ENCODE measurements around the gene CELF6.
A peak's percentile ranks its signal among the peaks of the same experiment; 100 is the strongest.
"Not testable (repeated sequence)": the region's sequence is repeated elsewhere in the genome, so short reads cannot be mapped to it uniquely, and the experiment has no call there.

Gene CELF6

GRCh38 chr15:72315706-72316370 lies 4.1 kb downstream of the CELF6 start:
- no peak for DNase-seq

GRCh38 chr15:72313881-72314280 lies 6.1 kb downstream of the CELF6 start:
- no peak for DNase-seq

GRCh38 chr15:72313448-72313840 lies 6.5 kb downstream of the CELF6 start:
- no peak for DNase-seq

- DNase-seq = peak; percentile 72
Measured at GRCh38 chr15:72312605-72313447, 7.1 kb downstream of the CELF6 start.

GRCh38 chr15:72307026-72307425 lies 12.9 kb downstream of the CELF6 start:
- DNase-seq = no peak

- peak; percentile 35 for DNase-seq
Measured at GRCh38 chr15:72306211-72306785, 13.7 kb downstream of the CELF6 start.

GRCh38 chr15:72304596-72304995 lies 15.4 kb downstream of the CELF6 start:
- no peak for DNase-seq

GRCh38 chr15:72302955-72303354 lies 17.0 kb downstream of the CELF6 start:
- no peak for DNase-seq

GRCh38 chr15:72289597-72290325 lies 30.2 kb downstream of the CELF6 start:
- no peak for DNase-seq

GRCh38 chr15:72288796-72289596 lies 31.0 kb downstream of the CELF6 start:
- DNase-seq = no peak

- peak; percentile 68 for DNase-seq
Measured at GRCh38 chr15:72285927-72286516, 33.9 kb downstream of the CELF6 start.

GRCh38 chr15:72285402-72285801 lies 34.6 kb downstream of the CELF6 start:
- no peak for DNase-seq

- no peak for DNase-seq
Measured at GRCh38 chr15:72284781-72285180, 35.2 kb downstream of the CELF6 start.

GRCh38 chr15:72281713-72282112 lies 38.2 kb downstream of the CELF6 start:
- DNase-seq = no peak

GRCh38 chr15:72280751-72281150 lies 39.2 kb downstream of the CELF6 start:
- DNase-seq = no peak

GRCh38 chr15:72278737-72279136 lies 41.2 kb downstream of the CELF6 start:
- no peak for DNase-seq

- DNase-seq = no peak
Measured at GRCh38 chr15:72276326-72276700, 43.6 kb downstream of the CELF6 start.

- DNase-seq = not testable (repeated sequence)
Measured at GRCh38 chr15:72275635-72276325, 44.2 kb downstream of the CELF6 start.

- DNase-seq = no peak
Measured at GRCh38 chr15:72272997-72273352, 47.0 kb downstream of the CELF6 start.

- peak; percentile 99 for DNase-seq
Measured at GRCh38 chr15:72272213-72272996, 47.6 kb downstream of the CELF6 start, which contains the start of gene PARP6. Gene PARP6 (minus strand): TSS chr15:72272554. CDS start chr15:72267477, 5,077 bp downstream.

GRCh38 chr15:72271895-72272212 lies 48.1 kb downstream of the CELF6 start:
- peak; percentile 34 for DNase-seq
